HEK293T (cell line): ENCODE results near the gene GRK1.

Experiments used
- ARNT ChIP-seq: fragments of 450-650 bp; IDR thresholded peaks from 2 replicates; pipeline ENCODE4 v1.6.1; 2017; ENCODE audit warnings: mild to moderate bottlenecking
- CTBP1 ChIP-seq: fragments of 450-650 bp; IDR thresholded peaks from 2 replicates; pipeline ENCODE4 v1.6.1; 2016; ENCODE audit warnings: borderline replicate concordance
- ELF4 ChIP-seq: fragments of 450-650 bp; IDR thresholded peaks from 2 replicates; pipeline ENCODE4 v1.6.1; 2017; ENCODE audit warnings: antibody characterized with exemption
- FOXA1 ChIP-seq: fragments of 450-650 bp; IDR thresholded peaks from 2 replicates; pipeline ENCODE4 v1.6.1; 2016; ENCODE audit warnings: mild to moderate bottlenecking
- FOXM1 ChIP-seq: fragments of 450-650 bp; IDR thresholded peaks from 2 replicates; pipeline ENCODE4 v1.6.1; 2017; ENCODE audit warnings: mild to moderate bottlenecking, borderline replicate concordance
- SUZ12 ChIP-seq: fragments of 450-650 bp; IDR thresholded peaks from 2 replicates; pipeline ENCODE4 v1.6.1; 2016; ENCODE audit warnings: mild to moderate bottlenecking

- TF ChIP-seq ELF4 (no peak), FOXM1 (no peak), SUZ12 (no peak), FOXA1 (no peak), CTBP1 (no peak), ARNT (no peak)
Observed at GRCh38 chr13:113723410-113724015, 56.5 kb downstream of the GRK1 start.
